HG02759 (cell line): ENCODE data around the gene TREML1.

ENCODE experiments used
- ATAC-seq: cut with Tn5 transposase; IDR thresholded peaks from one replicate; pipeline ENCODE4 v1.9.1; 2021; ENCODE audit warnings: mild to moderate bottlenecking, moderate library complexity; ENCODE audit not compliant: unreplicated experiment

TREML1 gene

GRCh38 chr6:41179163-41179562, 25.0 kb upstream of the TREML1 start:
- ATAC-seq, result no peak

- ATAC-seq, result no peak
Observed at GRCh38 chr6:41177695-41178094, 23.5 kb upstream of the TREML1 start.

GRCh38 chr6:41177287-41177686, 23.1 kb upstream of the TREML1 start:
- no peak for ATAC-seq

DNA sequence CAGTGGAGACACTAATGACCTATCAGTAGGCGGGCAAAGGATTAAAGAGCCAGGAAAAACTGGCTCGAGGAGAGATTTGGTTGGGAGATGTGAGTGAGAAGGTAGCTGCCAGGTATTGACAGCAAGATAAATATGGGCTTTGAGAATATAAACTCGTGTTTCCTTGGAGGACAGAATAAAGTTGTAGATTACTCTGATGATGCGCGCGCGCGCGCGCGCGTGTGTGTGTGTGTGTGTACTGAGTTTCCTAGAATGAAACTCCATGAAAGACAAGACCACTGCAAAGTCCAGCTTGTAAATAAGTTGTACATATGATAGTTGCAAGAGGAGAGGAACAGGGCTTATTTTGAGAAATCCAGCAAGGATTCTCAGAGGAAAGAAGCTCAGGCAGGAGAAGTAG, 22.0 kb upstream of the TREML1 start:
- no peak for ATAC-seq

- ATAC-seq, result no peak
Observed at GRCh38 chr6:41175084-41175483, 20.9 kb upstream of the TREML1 start.

- no peak for ATAC-seq
Observed at GRCh38 chr6:41174610-41175009, 20.5 kb upstream of the TREML1 start.

DNA sequence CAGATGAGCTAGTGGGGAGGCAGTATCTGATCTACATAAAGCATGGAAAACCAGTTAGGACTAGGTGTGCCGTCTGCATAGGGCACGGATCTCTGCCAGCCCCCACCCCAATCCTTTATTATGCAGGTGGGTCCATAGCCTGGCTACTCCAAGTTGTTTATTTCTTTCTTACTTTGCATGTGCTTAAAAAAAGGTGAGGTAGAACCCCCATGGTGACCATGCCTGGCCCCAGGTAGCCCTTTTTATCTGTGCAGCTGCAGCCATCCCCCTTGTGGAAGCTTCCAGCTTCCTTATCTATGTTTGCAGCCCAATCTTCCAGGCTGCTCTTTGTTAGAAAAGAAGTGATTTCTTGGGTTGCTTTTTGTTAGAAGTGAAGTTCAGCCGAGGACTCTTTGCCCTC, 17.8 kb upstream of the TREML1 start:
- ATAC-seq, result no peak

DNA sequence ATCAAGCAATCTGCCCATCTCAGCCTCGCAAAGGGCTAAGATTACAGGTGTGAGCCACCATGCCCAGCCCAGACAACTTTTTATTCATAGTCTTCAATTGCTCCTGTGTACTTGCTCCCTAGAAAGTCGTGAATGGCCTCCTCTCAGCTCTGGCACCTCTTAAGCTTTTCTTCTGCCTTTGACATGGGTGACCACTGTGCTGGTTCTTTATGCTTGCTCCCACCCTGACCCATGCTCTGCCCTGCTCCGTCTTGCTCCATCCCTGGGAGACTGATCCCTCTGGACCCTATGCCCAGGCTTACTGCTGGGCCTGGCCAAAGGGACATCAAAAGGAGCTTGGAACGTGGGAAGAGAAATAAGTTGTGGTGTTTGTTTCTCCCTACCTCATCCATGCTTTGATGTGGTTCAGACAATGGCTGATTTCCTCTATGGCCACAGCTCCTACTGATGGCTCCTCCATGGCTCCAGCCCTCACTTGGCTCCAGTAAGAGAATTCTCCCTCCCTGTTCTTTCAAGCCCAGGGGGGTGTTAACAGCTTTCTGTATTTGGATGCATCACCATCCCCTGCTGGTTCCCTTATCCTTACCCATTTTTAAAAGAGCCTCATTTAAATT, 16.5 kb upstream of the TREML1 start:
- ATAC-seq, result no peak

DNA sequence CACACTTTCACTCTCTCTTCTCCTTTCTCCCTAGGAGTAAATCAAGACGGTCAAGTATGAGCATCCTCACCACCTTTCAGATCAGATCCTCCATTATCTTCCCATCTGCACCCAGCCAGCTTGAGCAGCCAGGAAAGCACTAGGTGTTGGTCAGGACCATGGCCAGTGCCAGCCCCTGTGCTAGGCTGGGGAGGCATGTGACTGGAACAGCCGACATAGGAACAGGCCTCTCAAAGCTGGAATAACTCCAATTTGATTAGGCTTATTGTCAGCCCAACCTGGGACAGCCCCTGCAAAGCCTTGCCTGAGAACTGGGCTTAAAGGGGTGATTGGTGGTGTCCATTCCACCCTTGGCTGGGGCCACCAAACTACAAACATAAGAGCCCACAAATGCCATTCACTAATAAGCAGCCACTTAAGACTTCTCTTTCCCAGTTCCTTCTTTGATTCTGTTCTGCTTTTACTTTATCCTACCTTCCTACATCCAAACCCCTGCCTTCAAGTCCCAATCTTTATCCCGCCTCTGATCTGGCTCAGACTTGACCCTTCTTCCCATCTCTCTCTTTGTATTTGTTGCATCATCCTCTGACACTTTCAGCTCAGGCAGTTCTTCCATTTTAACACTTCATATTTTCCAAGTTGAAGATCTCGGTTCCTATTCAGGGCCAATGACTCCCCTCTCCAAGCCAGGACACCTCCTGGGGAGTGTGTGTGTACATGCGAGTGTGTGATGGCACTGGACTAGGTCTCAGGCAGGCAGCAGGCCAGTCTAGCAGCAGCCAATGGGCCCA, 13.2 kb upstream of the TREML1 start:
- no peak for ATAC-seq

DNA sequence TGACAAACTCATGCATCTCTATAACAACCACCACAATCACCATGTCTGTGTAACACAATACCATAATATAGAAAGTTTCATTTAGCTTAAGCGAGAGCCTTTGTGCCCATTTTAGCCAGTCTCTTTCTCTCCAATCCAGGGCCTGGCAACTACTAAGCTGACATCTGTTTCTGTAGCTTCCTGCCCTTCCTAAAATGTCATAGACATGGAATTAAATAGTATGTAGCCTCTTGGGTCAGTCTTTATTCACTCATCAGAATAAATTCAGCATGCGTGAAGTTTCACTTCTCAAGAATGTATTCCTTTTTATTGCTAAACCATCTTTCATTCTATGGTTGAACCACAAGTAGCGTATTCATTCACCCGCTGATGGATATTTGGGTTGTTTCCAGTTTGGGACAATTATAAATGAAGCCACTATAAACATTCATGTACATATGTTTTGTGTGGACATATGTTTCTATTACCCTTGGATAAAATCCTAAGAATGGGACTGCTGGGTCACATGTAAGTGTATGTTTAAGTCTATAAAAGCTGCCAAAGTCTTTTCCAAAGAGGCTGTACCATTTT, 10.5 kb upstream of the TREML1 start:
- no peak for ATAC-seq

- no peak for ATAC-seq
Observed at GRCh38 chr6:41163419-41163717, 9.2 kb upstream of the TREML1 start.

- no peak for ATAC-seq
Observed at GRCh38 chr6:41162687-41163418, 8.7 kb upstream of the TREML1 start, which contains the start of gene TREM2. Gene TREM2, minus strand, starts transcription at chr6:41163116. Its CDS starts 34 bp downstream, at chr6:41163082.

DNA sequence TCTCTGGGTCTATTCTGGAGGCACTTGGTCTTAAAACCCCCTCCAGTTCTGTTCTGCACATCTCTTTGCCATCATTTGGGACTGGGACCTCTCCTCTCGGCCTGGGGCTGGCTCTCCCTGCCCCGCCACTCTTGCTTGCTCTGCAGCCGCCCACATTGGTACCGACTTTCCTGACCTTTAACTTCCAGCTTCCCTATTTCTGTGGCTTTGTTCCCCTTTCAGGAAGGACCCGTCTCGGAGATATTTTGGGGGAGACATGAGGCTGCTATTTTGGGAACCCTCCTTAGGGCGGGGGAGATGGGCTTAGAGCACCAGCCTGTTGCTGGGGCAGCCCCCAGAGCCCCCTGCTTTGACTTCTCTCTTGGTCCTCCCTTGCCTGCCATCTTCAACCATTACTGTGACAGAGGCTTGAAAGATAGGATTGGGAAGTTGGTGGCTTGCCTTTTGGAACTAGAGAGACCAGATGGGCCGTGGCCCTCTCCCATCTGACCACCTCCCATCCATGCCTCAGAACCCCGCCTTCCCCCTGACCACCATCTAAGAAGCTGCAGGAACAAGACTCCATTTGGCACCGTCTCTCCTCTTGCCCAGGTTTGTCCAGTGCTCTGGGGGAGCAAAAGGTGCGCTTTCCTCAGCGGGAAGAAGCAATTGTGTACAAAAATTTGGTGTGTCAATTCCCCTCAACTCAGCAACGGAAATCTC, 7.9 kb upstream of the TREML1 start:
- no peak for ATAC-seq

- ATAC-seq, result no peak
Observed at GRCh38 chr6:41161380-41161779, 7.2 kb upstream of the TREML1 start.

GRCh38 chr6:41160933-41161332, 6.8 kb upstream of the TREML1 start:
- ATAC-seq, result no peak

GRCh38 chr6:41159415-41160082, 5.4 kb upstream of the TREML1 start:
- no peak for ATAC-seq

DNA sequence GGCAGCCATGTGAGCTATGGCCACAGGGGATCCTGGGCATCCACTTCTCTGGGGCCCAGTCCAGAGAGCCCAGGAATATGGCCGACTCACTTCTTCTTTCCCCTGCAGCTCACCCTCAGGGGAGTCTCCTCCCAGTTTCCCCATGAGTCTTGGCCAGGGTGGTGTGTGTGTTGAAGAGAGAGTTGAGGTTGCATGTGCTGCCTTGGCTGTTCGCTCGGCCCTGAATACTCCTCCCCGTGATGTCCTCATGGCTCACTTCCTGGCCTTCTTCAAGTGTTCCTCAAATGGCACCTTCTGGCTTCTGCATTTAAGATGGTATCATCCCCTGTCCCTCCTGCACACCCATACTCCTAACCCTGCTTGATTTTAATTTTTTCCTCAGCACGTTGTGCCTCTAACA, 3.2 kb upstream of the TREML1 start:
- no peak for ATAC-seq

DNA sequence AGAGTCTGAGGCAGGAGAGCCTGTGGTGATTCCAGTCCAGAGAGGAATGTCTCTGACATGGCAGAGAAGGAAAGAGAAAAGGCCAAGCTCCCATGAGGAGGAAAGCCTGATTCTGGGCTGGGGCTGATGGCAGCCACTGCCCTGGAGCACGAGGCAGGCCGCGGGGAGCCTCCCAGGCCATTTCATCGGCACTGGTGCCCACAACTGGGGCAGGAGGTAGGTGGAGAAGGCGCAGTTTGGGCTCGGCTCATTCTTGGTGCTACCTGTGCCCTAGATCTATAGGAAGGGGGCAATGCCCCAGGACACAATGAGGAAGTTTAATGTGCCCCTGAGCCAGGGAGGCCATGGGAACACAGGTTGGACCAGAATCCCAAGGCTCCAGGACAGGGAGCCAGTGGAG, 2.6 kb upstream of the TREML1 start:
- no peak for ATAC-seq

DNA sequence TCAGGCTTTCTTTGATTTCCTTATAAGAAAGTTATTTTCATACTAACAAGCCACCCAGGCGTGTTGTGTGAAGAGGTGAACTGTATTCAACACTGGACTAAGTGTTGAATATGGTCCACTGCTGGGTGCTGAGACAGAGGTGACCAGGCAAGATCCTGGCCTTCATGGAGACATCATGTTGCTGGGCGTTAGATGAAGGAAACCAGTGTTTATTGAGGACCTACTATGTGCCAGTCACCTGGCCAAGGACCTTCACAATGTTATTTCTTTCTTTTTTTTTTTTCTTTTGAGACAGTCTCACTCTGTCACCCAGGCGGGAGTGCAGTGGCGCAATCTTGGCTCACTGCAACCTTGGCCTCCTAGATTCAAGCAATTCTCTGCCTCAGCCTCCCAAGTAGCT, 1.9 kb upstream of the TREML1 start:
- no peak for ATAC-seq

GRCh38 chr6:41155132-41155805, 1.1 kb upstream of the TREML1 start:
- no peak for ATAC-seq
